Measurements from ENCODE around the gene FHAD1. TPM values are rescaled to one million over a fixed set of nuclear protein-coding genes. Genes with fewer than 3 reads are reported as not detected.

Gene FHAD1
- total and polyA plus RNA-seq, 2 of the 13 experiments (the other 11 are each of a cell fraction or from before 2014, with no cell fraction given) = not detected

- Histone ChIP-seq H3K27me3 (ENCODE audit: control insufficient read depth in 1 of 2, insufficient read depth in 2 of 2, low read length in 2 of 2) (peaks cover 3 to 25% of the 10 kb centered on the region in 2 experiments; a peak in 3 of 5 replicates), H3K9me3 (ENCODE audit: low read length) (no peaks in the 10 kb centered on the region), H3K4me1 (ENCODE audit: insufficient read depth, low read length) (peaks cover 46% of the 10 kb centered on the region), H3K36me3 (replicated peaks in 1 of 2; ENCODE audit: control insufficient read depth in 1 of 2, insufficient read depth in 2 of 2, low read length in 2 of 2) (peaks cover 0 to 1% of the 10 kb centered on the region in 2 experiments; a peak in 2 of 5 replicates), H2AFZ (ENCODE audit: low read length) (no peak overlapping the region), H3K27ac (ENCODE audit: extremely low read length, insufficient read depth, low read length) (no peak overlapping the region), H4K20me1 (ENCODE audit: insufficient read depth, low read length) (no peaks in the 10 kb centered on the region), H3K79me2 (ENCODE audit: insufficient read depth, low read length) (no peaks in the 10 kb centered on the region), H3K9ac (ENCODE audit: insufficient read depth, low read depth, low read length) (no peak overlapping the region), H3K4me3 (replicated peaks in 1 of 3; ENCODE audit: insufficient read depth in 1 of 3, low read depth in 2 of 3, low read length in 3 of 3) (peak overlapping the region in 2 of 3 experiments; percentile 20 to 27; a peak in 2 of 6 replicates), H3K4me2 (ENCODE audit: low read depth, low read length) (peak overlapping the region; percentile 91; the same call in 1 of the 2 replicates)
- intact Hi-C loops (cut with micrococcal nuclease; ENCODE audit: unreplicated experiment) (no loop called here), in situ Hi-C loops (cut with HindIII; ENCODE audit: extremely low pct_ligation_motif_present, low pct_unique_long_range_greater_than_20kb) (no loop called here)
- WGBS (ENCODE audit: low lambda C conversion rate) = 82% methylated on average over 7 of the region's 12 CpGs
- POLR2A ChIA-PET = no interaction called here
- ATAC-seq = no peak
- no peak for FAIRE-seq
- CTCF ChIA-PET (ENCODE audit: low intra/inter-chr PET ratio, low total read pairs) = no interaction called here
- no peak for TF ChIP-seq SOX6 (IDR thresholded peaks at IDR 0.05)
- TF ChIP-seq SOX6 (CRISPR knock-in tag; IDR thresholded peaks at IDR 0.05) = no peak
- peak; percentile 10; the same call in 1 of the 2 replicates for TF ChIP-seq GABPB1 (CRISPR knock-in tag; IDR thresholded peaks at IDR 0.05)
- DNase-seq (ENCODE audit: low spot score) = no peak
- no TSS peak for BruUV-seq (replicated peaks)
Observed at GRCh38 chr1:15411593-15412137, 164.6 kb downstream of the FHAD1 start.

GRCh38 chr1:15412175-15412800 lies 165.3 kb downstream of the FHAD1 start:
- no peaks in the 10 kb centered on the region for H3K9me3 ChIP-seq (ENCODE audit: low read length)
- peaks cover 3 to 19% of the 10 kb centered on the region in 2 experiments; a peak in 3 of 5 replicates for H3K27me3 ChIP-seq (ENCODE audit: control insufficient read depth in 1 of 2, insufficient read depth in 2 of 2, low read length in 2 of 2)
- no peak for DNase-seq (ENCODE audit: low spot score)
- no TSS peak for BruUV-seq (replicated peaks)
- H3K4me2 ChIP-seq (ENCODE audit: low read depth, low read length) = 0 out of 2 replicates have a peak overlapping the region, but pooled peaks have one; percentile 91
- 97% methylated on average over 10 of the region's 16 CpGs for WGBS (ENCODE audit: low lambda C conversion rate)
- no peak overlapping the region for H2AFZ ChIP-seq (ENCODE audit: low read length)
- no peaks in the 10 kb centered on the region for H3K79me2 ChIP-seq (ENCODE audit: insufficient read depth, low read length)
- CTCF ChIA-PET (ENCODE audit: low intra/inter-chr PET ratio, low total read pairs) = no interaction called here
- in situ Hi-C loops (cut with HindIII; ENCODE audit: extremely low pct_ligation_motif_present, low pct_unique_long_range_greater_than_20kb) = no loop called here
- peaks cover 0 to 1% of the 10 kb centered on the region in 2 experiments; a peak in 2 of 5 replicates for H3K36me3 ChIP-seq (replicated peaks in 1 of 2; ENCODE audit: control insufficient read depth in 1 of 2, insufficient read depth in 2 of 2, low read length in 2 of 2)
- intact Hi-C loops (cut with micrococcal nuclease; ENCODE audit: unreplicated experiment) = no loop called here
- no peak overlapping the region for H3K9ac ChIP-seq (ENCODE audit: insufficient read depth, low read depth, low read length)
- POLR2A ChIA-PET = interaction anchor here (0.9 kb wide), 1 partner anchor 9 kb away, joined by 3 read pairs; no protein-coding TSS in a partner anchor
- no peak overlapping the region for H3K4me3 ChIP-seq (replicated peaks in 1 of 3; ENCODE audit: insufficient read depth in 1 of 3, low read depth in 2 of 3, low read length in 3 of 3)
- no peak for ATAC-seq
- FAIRE-seq = no peak
- H4K20me1 ChIP-seq (ENCODE audit: insufficient read depth, low read length) = no peaks in the 10 kb centered on the region
- H3K4me1 ChIP-seq (ENCODE audit: insufficient read depth, low read length) = peaks cover 46% of the 10 kb centered on the region
- H3K27ac ChIP-seq (ENCODE audit: extremely low read length, insufficient read depth, low read length) = no peak overlapping the region
- TF ChIP-seq ZNF280D (CRISPR knock-in tag; IDR thresholded peaks at IDR 0.05) = no peak
- TF ChIP-seq NCOA5 (CRISPR knock-in tag; IDR thresholded peaks at IDR 0.05) = no peak
- TF ChIP-seq ZKSCAN5 (CRISPR knock-in tag; IDR thresholded peaks at IDR 0.05) = no peak
- no peak for TF ChIP-seq HNRNPUL1 (IDR thresholded peaks at IDR 0.05; ENCODE audit: low read depth, low read length)
- no peak for TF ChIP-seq ATF1 (CRISPR knock-in tag; IDR thresholded peaks at IDR 0.05)
- TF ChIP-seq MXI1 (IDR thresholded peaks at IDR 0.05; ENCODE audit: borderline replicate concordance, low read depth, low read length) = no peak
- TF ChIP-seq KLF11 (CRISPR knock-in tag; IDR thresholded peaks at IDR 0.05) = no peak
- TF ChIP-seq, protein P1, sequence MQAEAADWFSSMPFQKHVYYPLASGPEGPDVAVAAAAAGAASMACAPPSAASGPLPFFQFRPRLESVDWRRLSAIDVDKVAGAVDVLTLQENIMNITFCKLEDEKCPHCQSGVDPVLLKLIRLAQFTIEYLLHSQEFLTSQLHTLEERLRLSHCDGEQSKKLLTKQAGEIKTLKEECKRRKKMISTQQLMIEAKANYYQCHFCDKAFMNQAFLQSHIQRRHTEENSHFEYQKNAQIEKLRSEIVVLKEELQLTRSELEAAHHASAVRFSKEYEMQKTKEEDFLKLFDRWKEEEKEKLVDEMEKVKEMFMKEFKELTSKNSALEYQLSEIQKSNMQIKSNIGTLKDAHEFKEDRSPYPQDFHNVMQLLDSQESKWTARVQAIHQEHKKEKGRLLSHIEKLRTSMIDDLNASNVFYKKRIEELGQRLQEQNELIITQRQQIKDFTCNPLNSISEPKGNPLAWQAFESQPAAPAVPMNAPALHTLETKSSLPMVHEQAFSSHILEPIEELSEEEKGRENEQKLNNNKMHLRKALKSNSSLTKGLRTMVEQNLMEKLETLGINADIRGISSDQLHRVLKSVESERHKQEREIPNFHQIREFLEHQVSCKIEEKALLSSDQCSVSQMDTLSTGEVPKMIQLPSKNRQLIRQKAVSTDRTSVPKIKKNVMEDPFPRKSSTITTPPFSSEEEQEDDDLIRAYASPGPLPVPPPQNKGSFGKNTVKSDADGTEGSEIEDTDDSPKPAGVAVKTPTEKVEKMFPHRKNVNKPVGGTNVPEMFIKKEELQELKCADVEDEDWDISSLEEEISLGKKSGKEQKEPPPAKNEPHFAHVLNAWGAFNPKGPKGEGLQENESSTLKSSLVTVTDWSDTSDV (CRISPR knock-in tag; IDR thresholded peaks at IDR 0.05) = no peak
- no peak for TF ChIP-seq ZNF556 (CRISPR knock-in tag; IDR thresholded peaks at IDR 0.05; ENCODE audit: borderline replicate concordance)

Measured in HepG2 (cell line).